22Rv1 (cell line): ENCODE results near the gene MORN1.

Experiments
- CTCF ChIP-seq: fragments of 450-650 bp; IDR thresholded peaks from 2 replicates; pipeline ENCODE4 v1.5.1; 2017; ENCODE audit warnings: mild to moderate bottlenecking
- ZFX ChIP-seq: fragments of 450-650 bp; IDR thresholded peaks from 2 replicates; pipeline ENCODE4 v1.6.1; 2017; ENCODE audit warnings: antibody characterized with exemption, borderline replicate concordance

DNA sequence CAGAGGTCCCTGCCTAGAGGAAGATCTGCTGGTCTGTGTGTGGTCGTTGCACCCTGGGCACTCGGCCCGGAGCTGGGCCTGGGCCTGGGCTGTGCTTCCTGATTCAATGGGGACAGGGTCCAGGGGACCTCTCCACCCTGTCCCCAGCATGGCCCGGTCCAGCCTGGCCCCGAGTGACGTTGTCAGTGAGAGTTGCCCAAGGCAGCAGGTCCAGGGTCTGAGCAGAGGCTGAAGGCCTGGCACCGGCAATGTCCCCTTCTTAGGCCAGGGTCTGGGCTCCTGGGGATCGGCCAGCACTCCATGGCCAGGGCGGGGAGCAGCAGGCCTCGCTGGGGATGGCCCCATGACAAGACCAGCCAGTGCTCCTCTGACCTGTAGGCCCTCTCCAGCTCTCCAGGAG, 36.6 kb upstream of the MORN1 start:
- TF ChIP-seq CTCF (no peak), ZFX (no peak)
